ENCODE measurements around the gene PRUNE2. TPM values are rescaled to one million over a fixed set of nuclear protein-coding genes. Genes with fewer than 3 reads are reported as not detected.

Gene PRUNE2
- total RNA-seq, 1 donor from 2014 or later: 4.3 TPM

DNA sequence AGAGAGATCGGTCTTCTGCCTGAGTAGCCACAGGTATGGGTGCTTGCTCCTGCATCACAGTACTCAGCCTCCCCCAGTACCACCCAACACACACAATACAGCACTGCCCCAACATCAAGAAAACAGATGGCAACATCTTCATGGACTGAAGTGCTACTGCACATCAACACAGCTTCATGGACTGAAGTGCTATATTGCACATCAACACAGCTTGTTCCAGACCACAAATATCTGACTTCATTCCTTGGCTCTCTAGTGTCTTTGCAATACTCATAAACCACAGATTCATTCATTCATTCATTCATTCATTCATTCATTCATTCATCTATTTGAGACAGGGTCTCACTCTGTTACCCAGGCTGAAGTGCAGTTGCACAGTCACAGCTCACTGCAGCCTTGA lies 172.8 kb downstream of the PRUNE2 start:
- no peak for DNase-seq (ENCODE audit: low read depth, low spot score)
- TF ChIP-seq, protein P1, sequence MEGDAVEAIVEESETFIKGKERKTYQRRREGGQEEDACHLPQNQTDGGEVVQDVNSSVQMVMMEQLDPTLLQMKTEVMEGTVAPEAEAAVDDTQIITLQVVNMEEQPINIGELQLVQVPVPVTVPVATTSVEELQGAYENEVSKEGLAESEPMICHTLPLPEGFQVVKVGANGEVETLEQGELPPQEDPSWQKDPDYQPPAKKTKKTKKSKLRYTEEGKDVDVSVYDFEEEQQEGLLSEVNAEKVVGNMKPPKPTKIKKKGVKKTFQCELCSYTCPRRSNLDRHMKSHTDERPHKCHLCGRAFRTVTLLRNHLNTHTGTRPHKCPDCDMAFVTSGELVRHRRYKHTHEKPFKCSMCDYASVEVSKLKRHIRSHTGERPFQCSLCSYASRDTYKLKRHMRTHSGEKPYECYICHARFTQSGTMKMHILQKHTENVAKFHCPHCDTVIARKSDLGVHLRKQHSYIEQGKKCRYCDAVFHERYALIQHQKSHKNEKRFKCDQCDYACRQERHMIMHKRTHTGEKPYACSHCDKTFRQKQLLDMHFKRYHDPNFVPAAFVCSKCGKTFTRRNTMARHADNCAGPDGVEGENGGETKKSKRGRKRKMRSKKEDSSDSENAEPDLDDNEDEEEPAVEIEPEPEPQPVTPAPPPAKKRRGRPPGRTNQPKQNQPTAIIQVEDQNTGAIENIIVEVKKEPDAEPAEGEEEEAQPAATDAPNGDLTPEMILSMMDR (conservative IDR thresholded peaks at IDR 0.05): no peak
- no peaks in the 10 kb centered on the region for H3K9me3 Mint-ChIP-seq
- H3K36me3 Mint-ChIP-seq (ENCODE audit: low read depth): no peaks in the 10 kb centered on the region
- H3K27ac Mint-ChIP-seq (ENCODE audit: unreplicated experiment): no peak overlapping the region
- H3K4me3 Mint-ChIP-seq: no peak overlapping the region
- H3K4me1 Mint-ChIP-seq: no peaks in the 10 kb centered on the region
- H3K27me3 Mint-ChIP-seq (ENCODE audit: low read depth): no peaks in the 10 kb centered on the region

DNA sequence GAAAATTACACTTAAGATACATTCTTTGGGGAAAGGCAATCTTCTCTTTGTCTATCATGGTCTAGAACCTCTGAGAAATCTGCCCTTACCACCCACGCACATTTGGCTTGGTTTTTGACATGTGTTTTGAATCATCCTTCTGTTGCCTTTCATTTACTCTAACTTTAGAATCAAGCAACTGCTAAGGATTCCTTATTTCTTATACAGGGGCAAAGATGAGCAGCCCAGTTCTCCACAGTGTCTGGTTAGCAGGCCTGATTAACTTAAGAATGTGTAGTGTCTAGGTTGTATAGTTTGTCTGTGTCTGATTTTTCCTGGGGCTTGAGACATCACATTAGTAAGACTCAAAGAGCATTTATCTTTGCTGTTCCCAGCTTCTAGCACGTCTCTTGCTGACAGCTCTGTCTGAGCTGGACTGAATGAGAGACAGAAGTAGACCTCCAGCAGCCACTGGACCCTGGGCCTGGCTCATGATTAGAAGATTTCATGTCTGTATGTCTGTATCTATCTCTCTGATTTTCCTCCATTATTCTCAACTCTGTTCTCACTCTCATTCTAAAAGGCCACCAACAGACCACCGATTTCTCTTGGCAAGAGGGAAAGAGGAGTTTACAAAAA lies 173.5 kb downstream of the PRUNE2 start:
- Mint-ChIP-seq H3K27me3 (ENCODE audit: low read depth) (no peaks in the 10 kb centered on the region), H3K4me3 (no peak overlapping the region)

DNA sequence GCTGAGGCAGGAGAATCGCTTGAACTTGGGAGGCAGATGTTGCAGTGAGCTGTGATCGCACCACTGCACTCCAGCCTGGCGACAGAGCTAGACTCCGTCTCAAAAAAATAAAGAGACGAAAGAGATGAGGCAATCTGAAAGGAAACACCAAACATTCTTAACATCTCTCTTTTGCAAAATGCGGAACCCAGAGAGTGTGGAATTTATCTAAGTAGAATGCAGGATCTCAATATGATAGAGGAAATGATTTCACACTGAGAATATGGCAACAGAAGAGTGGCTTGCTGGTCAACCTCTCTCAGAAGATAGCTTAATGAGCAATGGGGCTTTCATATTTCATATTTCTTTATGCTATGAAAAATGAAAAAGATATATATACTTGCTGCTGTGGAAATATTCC lies 175.1 kb downstream of the PRUNE2 start:
- H3K9me3 Mint-ChIP-seq: no peaks in the 10 kb centered on the region
- TF ChIP-seq, protein P1 (conservative IDR thresholded peaks at IDR 0.05): no peak
- H3K27me3 Mint-ChIP-seq (ENCODE audit: low read depth): no peaks in the 10 kb centered on the region
- H3K36me3 Mint-ChIP-seq (ENCODE audit: low read depth): no peaks in the 10 kb centered on the region
- no peaks in the 10 kb centered on the region for H3K4me1 Mint-ChIP-seq
- H3K27ac Mint-ChIP-seq (ENCODE audit: unreplicated experiment): no peak overlapping the region
- DNase-seq (ENCODE audit: low read depth, low spot score): no peak
- H3K4me3 Mint-ChIP-seq: no peak overlapping the region

More for the DNA sequence above, 173.5 kb downstream of the PRUNE2 start:
- Mint-ChIP-seq H3K9me3 (no peaks in the 10 kb centered on the region), H3K4me1 (no peaks in the 10 kb centered on the region), H3K27ac (ENCODE audit: unreplicated experiment) (peak overlapping the region; percentile 32), H3K36me3 (ENCODE audit: low read depth) (no peaks in the 10 kb centered on the region)
- TF ChIP-seq, protein P1 (conservative IDR thresholded peaks at IDR 0.05): no peak
- DNase-seq (ENCODE audit: low read depth, low spot score): no peak

DNA sequence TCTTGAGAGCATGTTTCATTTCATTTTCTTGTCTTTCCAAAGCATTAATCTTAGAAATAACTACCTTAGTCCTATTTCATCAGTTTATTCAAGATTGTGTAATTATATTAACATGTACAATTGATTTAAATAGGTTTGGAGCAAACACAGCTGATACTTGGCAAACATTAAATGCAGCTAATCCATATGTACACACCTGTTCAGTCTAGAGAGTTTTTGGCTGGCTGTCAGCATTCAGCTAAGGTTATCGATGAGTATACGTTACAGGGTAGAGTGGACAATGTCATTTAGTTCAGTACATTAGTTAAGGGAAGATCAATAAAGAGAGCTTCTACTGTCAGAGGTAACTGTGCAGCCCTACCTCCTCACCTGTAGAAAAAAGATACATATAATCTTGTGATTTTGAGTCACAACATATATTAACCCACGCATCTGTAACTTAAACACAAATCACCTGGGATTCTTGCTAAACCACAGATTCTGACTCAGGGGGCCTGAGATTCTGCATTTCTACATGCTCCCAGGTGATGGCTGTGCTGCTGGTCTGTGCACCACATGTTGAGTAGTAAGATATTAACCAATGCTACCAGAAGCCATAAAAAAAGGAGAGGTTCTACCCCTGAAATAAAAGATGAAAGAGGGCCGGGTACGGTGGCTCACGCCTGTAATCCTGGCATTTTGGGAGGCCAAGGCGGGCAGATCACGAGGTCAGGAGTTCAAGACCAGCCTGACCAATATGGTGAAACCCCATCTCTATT lies 175.8 kb downstream of the PRUNE2 start:
- H3K4me1 Mint-ChIP-seq: no peaks in the 10 kb centered on the region
- H3K4me3 Mint-ChIP-seq: no peak overlapping the region
- no peak overlapping the region for H3K27ac Mint-ChIP-seq (ENCODE audit: unreplicated experiment)
- H3K36me3 Mint-ChIP-seq (ENCODE audit: low read depth): no peaks in the 10 kb centered on the region
- no peaks in the 10 kb centered on the region for H3K9me3 Mint-ChIP-seq
- TF ChIP-seq, protein P1 (conservative IDR thresholded peaks at IDR 0.05): no peak
- DNase-seq (ENCODE audit: low read depth, low spot score): no peak
- no peaks in the 10 kb centered on the region for H3K27me3 Mint-ChIP-seq (ENCODE audit: low read depth)

DNA sequence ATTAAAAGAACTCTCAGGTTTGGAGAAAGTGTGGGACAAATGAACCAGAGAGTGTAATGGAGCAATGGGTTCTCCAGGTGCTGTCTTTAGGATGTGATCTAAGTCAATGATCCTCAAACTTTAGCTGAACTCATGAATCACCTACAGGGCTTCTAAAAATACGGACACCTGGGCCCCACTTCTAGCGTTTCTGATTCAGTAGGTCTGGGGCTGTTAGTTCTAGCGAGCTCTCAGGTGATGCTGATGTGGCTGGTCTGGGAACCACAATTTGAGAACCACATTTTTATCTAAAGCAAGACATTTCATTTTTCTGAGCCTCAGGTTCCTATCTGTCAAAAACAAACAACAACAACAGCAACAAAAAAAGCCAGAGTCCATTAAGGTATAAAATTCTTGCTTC lies 176.8 kb downstream of the PRUNE2 start:
- no peak overlapping the region for H3K27ac Mint-ChIP-seq (ENCODE audit: unreplicated experiment)
- no peaks in the 10 kb centered on the region for H3K36me3 Mint-ChIP-seq (ENCODE audit: low read depth)
- no peaks in the 10 kb centered on the region for H3K4me1 Mint-ChIP-seq
- H3K27me3 Mint-ChIP-seq (ENCODE audit: low read depth): no peaks in the 10 kb centered on the region
- TF ChIP-seq, protein P1 (conservative IDR thresholded peaks at IDR 0.05): no peak
- DNase-seq (ENCODE audit: low read depth, low spot score): no peak
- H3K9me3 Mint-ChIP-seq: no peaks in the 10 kb centered on the region
- H3K4me3 Mint-ChIP-seq: no peak overlapping the region

Measured in neural crest cell (in vitro differentiated cells).